ENCODE measurements around the gene SALL3.

GRCh38 chr18:78967692-78968091, 11.9 kb upstream of the SALL3 start:
- TF ChIP-seq PATZ1 (CRISPR knock-in tag; IDR thresholded peaks at IDR 0.05; ENCODE audit: borderline replicate concordance), result no peak
- TF ChIP-seq ZNF565 (CRISPR knock-in tag; conservative IDR thresholded peaks at IDR 0.05; ENCODE audit: low read depth), result no peak
